SK-N-SH (cell line): Measurements from ENCODE around the gene DOK4. TPM values are rescaled to one million over a fixed set of nuclear protein-coding genes. Genes with fewer than 3 reads are reported as not detected.

ENCODE experiments used
- CTCF ChIA-PET: fragments of 300-600, 350-600 bp; formaldehyde crosslinking; extraction: SDS; loops from one replicate; lab custom pipeline; 2021; lab: Yijun Ruan, JAX
- POLR2A ChIA-PET: fragments of 350-600 bp; sonication (Branson Sonifier 250); formaldehyde crosslinking; extraction: SDS; loops from one replicate; lab custom pipeline; 2020; ENCODE audit warnings: antibody characterized with exemption, inconsistent platforms; lab: Yijun Ruan, JAX
- DNase-seq: peaks from one replicate; pipeline ENCODE4 v3.0.0; 2012
- H2AFZ ChIP-seq: fragments of 200-600 bp; sonication (generic); 2 replicates; pipeline ENCODE4 v1.8.1; 2016; ENCODE audit warnings: antibody characterized with exemption, mild to moderate bottlenecking, low read depth
- H3F3A ChIP-seq: fragments of 200-600 bp; sonication (generic); replicated peaks from 2 replicates; pipeline ENCODE3; 2016; ENCODE audit warnings: antibody characterized with exemption, mild to moderate bottlenecking; ENCODE audit not compliant: insufficient read depth
- H3K27ac ChIP-seq, 2 experiments: fragments of 200-500 bp in 1 of 2; fragments of 200-600 bp in 1 of 2; sonication (Bioruptor generic) in 1 of 2; sonication (generic), shearing (Covaris generic) in 1 of 2; 2 replicates each; pipeline versions ENCODE4 v1.5.1 to v1.6.1; 2014 to 2016; ENCODE audit warnings: low read depth in 2 of 2, inconsistent platforms in 1 of 2, low read length in 1 of 2, mild to moderate bottlenecking in 1 of 2, mixed read lengths in 1 of 2
- H3K27me3 ChIP-seq: fragments of 200-600 bp; sonication (generic), shearing (Covaris generic); 2 replicates; pipeline ENCODE4 v1.6.1; 2016; ENCODE audit warnings: mixed run types; ENCODE audit not compliant: insufficient read depth
- H3K36me3 ChIP-seq, 2 experiments: fragments of 200-500 bp in 1 of 2; fragments of 200-600 bp in 1 of 2; sonication (Bioruptor generic) in 1 of 2; sonication (generic) in 1 of 2; replicated peaks in 1 of 2; 2 replicates each; pipeline versions ENCODE3 to v1.5.1; 2014 to 2016; ENCODE audit warnings: low read length in 1 of 2, mild to moderate bottlenecking in 1 of 2; ENCODE audit not compliant: insufficient read depth in 2 of 2, control insufficient read depth in 1 of 2
- H3K4me1 ChIP-seq, 2 experiments: fragments of 200-500 bp in 1 of 2; fragments of 200-600 bp in 1 of 2; sonication (Bioruptor generic) in 1 of 2; sonication (generic), shearing (Covaris generic) in 1 of 2; 2 replicates each; pipeline versions ENCODE4 v1.5.1 to v1.6.1; 2014 to 2016; ENCODE audit warnings: low read depth in 1 of 2, low read length in 1 of 2, mixed run types in 1 of 2; ENCODE audit not compliant: insufficient read depth in 2 of 2, control insufficient read depth in 1 of 2
- H3K4me2 ChIP-seq: fragments of 200-600 bp; sonication (generic), shearing (Covaris generic); 2 replicates; pipeline ENCODE4 v1.6.1; 2017; ENCODE audit warnings: mixed run types
- H3K4me3 ChIP-seq, 2 experiments: fragments of 200-500 bp in 1 of 2; fragments of 200-600 bp in 1 of 2; sonication (Bioruptor generic) in 1 of 2; sonication (generic), shearing (Covaris generic) in 1 of 2; 2 replicates each; pipeline versions ENCODE4 v1.5.1 to v1.8.1; 2014 to 2016; ENCODE audit warnings: low read depth in 2 of 2, inconsistent platforms in 1 of 2, low read length in 1 of 2, mild to moderate bottlenecking in 1 of 2, mixed read lengths in 1 of 2, moderate library complexity in 1 of 2
- H3K79me2 ChIP-seq: fragments of 200-600 bp; sonication (generic); 2 replicates; pipeline ENCODE4 v1.8.1; 2017; ENCODE audit warnings: mild to moderate bottlenecking; ENCODE audit not compliant: insufficient read depth
- H3K9ac ChIP-seq: fragments of 200-600 bp; sonication (generic); 2 replicates; pipeline ENCODE4 v1.6.1; 2017; ENCODE audit warnings: mixed run types
- H3K9me2 ChIP-seq: fragments of 200-600 bp; sonication (generic); 2 replicates; pipeline ENCODE4 v1.6.1; 2017; ENCODE audit warnings: mixed run types
- H3K9me3 ChIP-seq: fragments of 200-600 bp; sonication (generic); 2 replicates; pipeline ENCODE4 v1.6.1; 2017; ENCODE audit warnings: mixed run types, mild to moderate bottlenecking, moderate library complexity
- H4K20me1 ChIP-seq: fragments of 200-600 bp; sonication (generic); 2 replicates; pipeline ENCODE4 v1.6.1; 2017; ENCODE audit warnings: mild to moderate bottlenecking, mixed run types; ENCODE audit not compliant: insufficient read depth
- CHD2 ChIP-seq: fragments of 150-350 bp; IDR thresholded peaks from 2 replicates; pipeline ENCODE4 v1.6.1; 2018; ENCODE audit warnings: low read length; ENCODE audit not compliant: partially characterized antibody
- FOXJ3 ChIP-seq: sonication (generic); formaldehyde crosslinking; IDR thresholded peaks from 2 replicates; pipeline ENCODE4 v1.5.1; 2020; ENCODE audit warnings: mild to moderate bottlenecking, missing genetic modification reagents
- FOXM1 ChIP-seq: IDR thresholded peaks from 2 replicates; pipeline ENCODE4 v1.4.0; 2012; ENCODE audit warnings: low read depth, mild to moderate bottlenecking
- GABPA ChIP-seq: IDR thresholded peaks from 2 replicates; pipeline ENCODE4 v1.4.0; 2012; ENCODE audit warnings: low read depth, mild to moderate bottlenecking
- MXI1 ChIP-seq: IDR thresholded peaks from 2 replicates; pipeline ENCODE4 v1.6.1; 2012; ENCODE audit warnings: mild to moderate bottlenecking, low read depth, low read length, improper control_type of control experiment
- RAD21 ChIP-seq: IDR thresholded peaks from 2 replicates; pipeline ENCODE4 v1.6.1; 2012; ENCODE audit warnings: mild to moderate bottlenecking, low read length
- TCF12 ChIP-seq: IDR thresholded peaks from 2 replicates; pipeline ENCODE4 v1.4.0; 2012
- WGBS: methylation state at CpG from one replicate; pipeline ENCODE4 v1.1.6; 2017; ENCODE audit warnings: low lambda C conversion rate; 5-methylcytosine and 5-hydroxymethylcytosine counted together
- polyA plus RNA-seq, 3 experiments: library from polyadenylated mRNA; depleted of rRNA; stranded (reverse); fragments of >200 nt; gene quantifications; 2 replicates each; pipeline ENCODE4 v1.2.3, GENCODE V29; 2012
- TF ChIP-seq, protein P1 (sequence below): fragments of 200-600 bp; sonication (generic); IDR thresholded peaks from 2 replicates; pipeline ENCODE4 v1.6.1; 2017; ENCODE audit warnings: antibody characterized with exemption, mild to moderate bottlenecking, moderate library complexity
- TF ChIP-seq, protein P2 (sequence below): IDR thresholded peaks from 2 replicates; pipeline ENCODE4 v1.6.1; 2012; ENCODE audit warnings: mild to moderate bottlenecking, low read depth, low read length, moderate library complexity
- TF ChIP-seq, protein P3 (sequence below): IDR thresholded peaks from 2 replicates; pipeline ENCODE4 v1.4.0; 2012; ENCODE audit warnings: low read depth

The DOK4 gene
- polyA plus RNA-seq, 1 of the 3 experiments (the other 2 are of a cell fraction): 28.4 TPM

DNA sequence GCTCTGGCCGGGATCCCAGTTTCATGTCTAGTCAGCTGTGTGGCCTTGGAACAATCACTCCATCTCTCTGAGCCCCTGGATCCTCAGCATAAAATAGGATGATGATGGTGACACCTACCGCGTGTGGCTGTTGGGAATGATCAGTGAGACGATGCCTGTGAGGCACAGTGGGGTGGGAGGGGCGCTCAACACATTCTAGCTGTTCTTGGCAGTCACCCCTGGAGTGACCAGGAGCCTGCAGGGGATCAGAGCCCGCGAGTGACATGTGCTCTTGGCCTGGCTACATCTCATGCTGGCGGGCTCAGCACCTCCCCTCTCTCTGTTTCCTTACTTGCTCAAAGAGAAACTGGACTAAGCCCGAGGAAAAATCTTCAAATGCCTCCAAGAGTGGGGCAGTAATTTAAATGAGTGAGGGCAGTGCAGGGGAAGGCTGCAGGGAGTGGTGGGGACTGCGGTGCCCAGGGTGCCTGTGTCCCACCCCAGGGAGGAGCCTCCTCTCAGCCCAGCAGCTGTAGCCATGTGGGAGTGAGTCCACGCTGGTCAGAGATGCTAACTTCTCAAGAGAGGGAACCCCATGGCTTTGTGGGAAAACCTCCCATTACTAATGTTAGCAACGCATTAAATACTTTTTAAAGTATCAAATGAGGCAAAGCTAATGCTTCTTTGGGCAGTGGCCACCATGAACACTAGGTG, 23.1 kb upstream of the DOK4 start:
- H3K4me1 ChIP-seq: peaks cover 0 to 45% of the 10 kb centered on the region in 2 experiments; a peak in 1 of 4 replicates
- H4K20me1 ChIP-seq: no peaks in the 10 kb centered on the region
- no peaks in the 10 kb centered on the region for H3K9me3 ChIP-seq
- ChIA-PET CTCF (interaction anchor here (1.0 to 23.0 kb wide), 7 partner anchors 10 to 88 kb away, joined by 3 to 426 read pairs (median 34); partner anchors contain the start of genes DOK4 and POLR2C), POLR2A (interaction anchor here (0.8 to 5.4 kb wide), 10 partner anchors 9 to 132 kb away, joined by 3 to 152 read pairs (median 4); partner anchors contain the start of genes CIAPIN1, COQ9, DOK4 and POLR2C)
- no peaks in the 10 kb centered on the region for H3K36me3 ChIP-seq
- H2AFZ ChIP-seq: no peak overlapping the region
- no peaks in the 10 kb centered on the region for H3K9me2 ChIP-seq
- H3K27ac ChIP-seq: peak overlapping the region in 1 of 2 experiments; percentile 99; a peak in 3 of 4 replicates
- DNase-seq: no peak
- no peak overlapping the region for H3K4me2 ChIP-seq
- no peaks in the 10 kb centered on the region for H3K79me2 ChIP-seq
- H3F3A ChIP-seq: no peaks in the 10 kb centered on the region
- WGBS: 74% methylated on average over 10 of the region's 12 CpGs
- TF ChIP-seq FOXM1 (no peak), CHD2 (no peak), RAD21 (no peak), FOXJ3 (CRISPR knock-in tag) (no peak), GABPA (no peak), TCF12 (no peak), MXI1 (no peak)
- TF ChIP-seq, protein P1, sequence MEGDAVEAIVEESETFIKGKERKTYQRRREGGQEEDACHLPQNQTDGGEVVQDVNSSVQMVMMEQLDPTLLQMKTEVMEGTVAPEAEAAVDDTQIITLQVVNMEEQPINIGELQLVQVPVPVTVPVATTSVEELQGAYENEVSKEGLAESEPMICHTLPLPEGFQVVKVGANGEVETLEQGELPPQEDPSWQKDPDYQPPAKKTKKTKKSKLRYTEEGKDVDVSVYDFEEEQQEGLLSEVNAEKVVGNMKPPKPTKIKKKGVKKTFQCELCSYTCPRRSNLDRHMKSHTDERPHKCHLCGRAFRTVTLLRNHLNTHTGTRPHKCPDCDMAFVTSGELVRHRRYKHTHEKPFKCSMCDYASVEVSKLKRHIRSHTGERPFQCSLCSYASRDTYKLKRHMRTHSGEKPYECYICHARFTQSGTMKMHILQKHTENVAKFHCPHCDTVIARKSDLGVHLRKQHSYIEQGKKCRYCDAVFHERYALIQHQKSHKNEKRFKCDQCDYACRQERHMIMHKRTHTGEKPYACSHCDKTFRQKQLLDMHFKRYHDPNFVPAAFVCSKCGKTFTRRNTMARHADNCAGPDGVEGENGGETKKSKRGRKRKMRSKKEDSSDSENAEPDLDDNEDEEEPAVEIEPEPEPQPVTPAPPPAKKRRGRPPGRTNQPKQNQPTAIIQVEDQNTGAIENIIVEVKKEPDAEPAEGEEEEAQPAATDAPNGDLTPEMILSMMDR: no peak
- TF ChIP-seq, protein P2, sequence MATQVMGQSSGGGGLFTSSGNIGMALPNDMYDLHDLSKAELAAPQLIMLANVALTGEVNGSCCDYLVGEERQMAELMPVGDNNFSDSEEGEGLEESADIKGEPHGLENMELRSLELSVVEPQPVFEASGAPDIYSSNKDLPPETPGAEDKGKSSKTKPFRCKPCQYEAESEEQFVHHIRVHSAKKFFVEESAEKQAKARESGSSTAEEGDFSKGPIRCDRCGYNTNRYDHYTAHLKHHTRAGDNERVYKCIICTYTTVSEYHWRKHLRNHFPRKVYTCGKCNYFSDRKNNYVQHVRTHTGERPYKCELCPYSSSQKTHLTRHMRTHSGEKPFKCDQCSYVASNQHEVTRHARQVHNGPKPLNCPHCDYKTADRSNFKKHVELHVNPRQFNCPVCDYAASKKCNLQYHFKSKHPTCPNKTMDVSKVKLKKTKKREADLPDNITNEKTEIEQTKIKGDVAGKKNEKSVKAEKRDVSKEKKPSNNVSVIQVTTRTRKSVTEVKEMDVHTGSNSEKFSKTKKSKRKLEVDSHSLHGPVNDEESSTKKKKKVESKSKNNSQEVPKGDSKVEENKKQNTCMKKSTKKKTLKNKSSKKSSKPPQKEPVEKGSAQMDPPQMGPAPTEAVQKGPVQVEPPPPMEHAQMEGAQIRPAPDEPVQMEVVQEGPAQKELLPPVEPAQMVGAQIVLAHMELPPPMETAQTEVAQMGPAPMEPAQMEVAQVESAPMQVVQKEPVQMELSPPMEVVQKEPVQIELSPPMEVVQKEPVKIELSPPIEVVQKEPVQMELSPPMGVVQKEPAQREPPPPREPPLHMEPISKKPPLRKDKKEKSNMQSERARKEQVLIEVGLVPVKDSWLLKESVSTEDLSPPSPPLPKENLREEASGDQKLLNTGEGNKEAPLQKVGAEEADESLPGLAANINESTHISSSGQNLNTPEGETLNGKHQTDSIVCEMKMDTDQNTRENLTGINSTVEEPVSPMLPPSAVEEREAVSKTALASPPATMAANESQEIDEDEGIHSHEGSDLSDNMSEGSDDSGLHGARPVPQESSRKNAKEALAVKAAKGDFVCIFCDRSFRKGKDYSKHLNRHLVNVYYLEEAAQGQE: no peak
- TF ChIP-seq, protein P3, sequence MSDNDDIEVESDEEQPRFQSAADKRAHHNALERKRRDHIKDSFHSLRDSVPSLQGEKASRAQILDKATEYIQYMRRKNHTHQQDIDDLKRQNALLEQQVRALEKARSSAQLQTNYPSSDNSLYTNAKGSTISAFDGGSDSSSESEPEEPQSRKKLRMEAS: no peak
- H3K4me3 ChIP-seq: no peak overlapping the region
- H3K27me3 ChIP-seq: no peaks in the 10 kb centered on the region
- H3K9ac ChIP-seq: no peak overlapping the region
